ENCODE measurements around the gene GRID1. TPM values are rescaled to one million over a fixed set of nuclear protein-coding genes. Genes with fewer than 3 reads are reported as not detected.
A peak's percentile ranks its signal among the peaks of the same experiment; 100 is the strongest.

The GRID1 gene
- total RNA-seq, 3 donors from 2014 or later: 2.3 to 8.5 (median 5.9) TPM

DNA sequence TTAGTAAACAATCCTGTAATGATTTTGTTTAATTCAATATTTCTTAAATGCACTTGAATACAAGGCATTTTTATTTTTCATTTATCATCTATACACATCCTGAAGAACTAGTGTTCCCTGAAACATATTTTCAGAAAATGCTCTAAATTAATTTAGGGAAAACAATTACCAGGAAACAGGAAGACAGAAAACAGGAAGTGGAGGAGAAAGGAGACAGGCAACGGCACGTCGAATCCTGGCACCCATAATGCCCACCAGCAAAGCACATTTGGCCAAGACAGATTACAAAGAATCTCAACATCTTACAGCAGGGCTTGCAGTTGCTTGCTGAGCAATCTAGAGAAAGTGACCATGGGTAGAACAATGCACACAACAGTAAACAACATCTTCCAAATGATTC is 571.1 kb downstream of the GRID1 start:
- H3K4me1 ChIP-seq: no peaks in the 10 kb centered on the region
- TF ChIP-seq CTCF (IDR thresholded peaks at IDR 0.05) (no peak), POLR2A (IDR thresholded peaks at IDR 0.05) (no peak), POLR2AphosphoS5 (IDR thresholded peaks at IDR 0.05) (no peak)
- intact Hi-C loops (cut with DNase I; ENCODE audit: low total_unique reads): no loop called here
- DNase-seq (ENCODE audit: low spot score in 2 of 2): no peak
- no peaks in the 10 kb centered on the region for H3K27me3 ChIP-seq
- H3K9me3 ChIP-seq: no peaks in the 10 kb centered on the region
- H3K27ac ChIP-seq: no peak overlapping the region
- H3K4me3 ChIP-seq: no peak overlapping the region
- H3K36me3 ChIP-seq: no peaks in the 10 kb centered on the region

GRCh38 chr10:85794553-85794952 is 572.0 kb downstream of the GRID1 start:
- Histone ChIP-seq H3K27me3 (no peaks in the 10 kb centered on the region), H3K36me3 (no peaks in the 10 kb centered on the region), H3K27ac (no peak overlapping the region), H3K4me1 (no peaks in the 10 kb centered on the region), H3K9me3 (no peaks in the 10 kb centered on the region), H3K4me3 (no peak overlapping the region)
- no peak for TF ChIP-seq POLR2AphosphoS5 (IDR thresholded peaks at IDR 0.05)
- no peak for TF ChIP-seq CTCF (IDR thresholded peaks at IDR 0.05)
- no peak for TF ChIP-seq POLR2A (IDR thresholded peaks at IDR 0.05)
- no peak for DNase-seq (ENCODE audit: low spot score in 2 of 2)
- intact Hi-C loops (cut with DNase I; ENCODE audit: low total_unique reads): no loop called here

- no peak for DNase-seq (ENCODE audit: low spot score in 2 of 2)
- no peaks in the 10 kb centered on the region for H3K36me3 ChIP-seq
Measured at GRCh38 chr10:85792533-85792858, 574.1 kb downstream of the GRID1 start.

DNA sequence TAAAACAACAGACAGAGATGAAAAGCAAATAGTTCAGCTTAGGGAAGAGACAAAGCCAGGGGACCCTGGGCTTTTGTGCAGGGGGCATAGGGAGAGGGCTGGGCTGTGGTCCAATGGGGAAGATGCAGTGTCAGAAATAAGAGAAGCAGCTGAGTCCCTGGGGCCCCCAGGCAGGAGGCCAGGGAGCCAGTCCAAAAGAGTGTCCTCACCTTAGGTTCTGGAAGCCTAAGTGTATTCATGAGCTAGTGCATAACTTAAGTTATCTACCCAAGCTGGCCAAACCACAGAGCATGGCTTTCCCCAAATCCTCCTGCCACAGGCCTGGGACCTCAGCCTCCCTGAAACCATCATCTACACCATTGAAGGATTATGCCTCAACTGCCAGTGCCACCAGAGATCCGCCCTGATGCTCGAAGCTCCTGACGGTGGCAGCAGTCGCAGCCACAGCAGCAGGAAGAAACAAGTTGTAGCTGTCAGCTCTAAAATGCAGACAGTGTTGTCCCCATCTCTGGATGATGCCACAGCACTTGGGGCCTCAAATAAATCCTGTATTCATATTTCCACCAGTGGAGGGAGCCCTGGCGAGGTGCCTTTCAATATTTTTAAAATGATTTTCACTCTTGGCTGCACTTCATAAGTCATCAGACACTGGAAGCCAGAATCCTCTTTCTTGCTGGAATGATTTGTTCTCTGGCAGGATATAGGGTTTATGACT is 574.6 kb downstream of the GRID1 start:
- peak overlapping the region in 1 of 2 donors; percentile 48 for H3K27ac ChIP-seq

More at GRCh38 chr10:85792533-85792858, 574.1 kb downstream of the GRID1 start:
- no peaks in the 10 kb centered on the region for H3K9me3 ChIP-seq
- H3K4me1 ChIP-seq: no peaks in the 10 kb centered on the region
- peak overlapping the region in 1 of 2 donors; percentile 48 for H3K27ac ChIP-seq
- TF ChIP-seq CTCF (IDR thresholded peaks at IDR 0.05) (no peak), POLR2A (IDR thresholded peaks at IDR 0.05) (no peak), POLR2AphosphoS5 (IDR thresholded peaks at IDR 0.05) (no peak)
- intact Hi-C loops (cut with DNase I; ENCODE audit: low total_unique reads): no loop called here
- no peak overlapping the region for H3K4me3 ChIP-seq
- H3K27me3 ChIP-seq: no peaks in the 10 kb centered on the region

More for the DNA sequence above, 574.6 kb downstream of the GRID1 start:
- DNase-seq (ENCODE audit: low spot score in 2 of 2): no peak
- H3K27me3 ChIP-seq: no peaks in the 10 kb centered on the region
- H3K4me3 ChIP-seq: no peak overlapping the region
- no peaks in the 10 kb centered on the region for H3K4me1 ChIP-seq
- intact Hi-C loops (cut with DNase I; ENCODE audit: low total_unique reads): no loop called here
- no peaks in the 10 kb centered on the region for H3K36me3 ChIP-seq
- TF ChIP-seq POLR2A (IDR thresholded peaks at IDR 0.05) (no peak), POLR2AphosphoS5 (IDR thresholded peaks at IDR 0.05) (no peak), CTCF (IDR thresholded peaks at IDR 0.05) (peak in 1 of 3 donors; percentile 24)
- no peaks in the 10 kb centered on the region for H3K9me3 ChIP-seq

Data from breast epithelium (tissue), 4 donors.